COLO668 (cell line): ENCODE results near the gene ARIH2.

Experiments
- DNase-seq: peaks from one replicate; lab custom pipeline; 2025; ENCODE audit not compliant: unreplicated experiment; lab: John Stamatoyannopoulos, UW

ARIH2 gene

DNA sequence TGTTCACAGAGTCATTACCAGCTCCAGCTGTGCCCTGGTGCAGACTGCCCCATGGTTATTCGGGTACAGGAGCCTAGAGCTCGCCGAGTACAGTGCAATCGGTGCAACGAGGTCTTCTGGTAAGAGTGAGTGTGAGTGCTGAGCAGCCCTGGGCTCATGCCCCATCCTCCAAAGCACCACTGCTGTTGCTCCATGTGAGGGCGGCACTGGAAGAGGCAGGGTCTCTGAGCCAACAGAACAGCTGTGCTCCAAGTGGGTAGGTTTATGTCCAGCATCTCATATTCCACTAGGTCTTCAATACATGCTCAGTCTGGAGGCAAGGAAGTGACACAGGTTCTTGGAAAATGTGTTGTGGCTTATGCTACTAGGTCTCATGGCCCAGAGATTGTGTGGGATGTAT lies 51.9 kb downstream of the ARIH2 start:
- DNase-seq: no peak

DNA sequence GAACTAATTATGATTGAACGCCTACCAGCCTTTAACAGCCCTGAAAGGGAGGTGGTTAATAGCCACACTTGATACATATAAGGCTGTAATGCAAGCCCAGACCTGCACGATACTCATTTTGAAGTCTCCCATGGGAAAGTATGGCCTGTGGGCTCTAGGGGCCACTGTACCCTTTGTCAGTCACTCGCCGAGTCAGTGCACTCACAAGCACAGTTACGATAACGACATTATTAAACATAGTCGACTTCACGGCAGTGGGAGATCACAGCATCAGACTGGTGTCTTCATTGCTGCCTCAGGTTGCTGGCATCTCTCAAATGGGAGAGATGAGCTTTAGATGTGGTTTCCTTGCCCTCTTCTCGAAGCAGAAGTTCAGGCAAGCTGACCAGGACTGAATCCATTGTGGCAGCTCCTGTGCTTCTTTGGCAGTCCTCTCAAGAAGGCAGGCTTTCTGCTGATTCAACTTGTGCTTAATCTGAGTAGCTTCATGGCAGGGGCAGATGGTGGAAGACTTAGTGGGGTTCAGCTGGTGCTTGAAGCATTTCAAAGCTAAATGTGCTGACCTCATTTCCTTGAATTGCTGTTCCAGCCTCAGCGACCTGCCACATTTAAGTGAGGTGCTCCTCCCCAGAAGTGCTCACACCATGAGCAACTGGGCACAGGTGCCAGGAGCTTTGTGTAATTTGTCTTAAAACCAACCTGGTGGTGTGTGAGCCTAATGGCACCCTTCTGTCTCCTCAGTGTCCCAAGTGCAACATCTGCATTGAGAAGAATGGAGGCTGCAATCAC lies 55.6 kb downstream of the ARIH2 start:
- no peak for DNase-seq

DNA sequence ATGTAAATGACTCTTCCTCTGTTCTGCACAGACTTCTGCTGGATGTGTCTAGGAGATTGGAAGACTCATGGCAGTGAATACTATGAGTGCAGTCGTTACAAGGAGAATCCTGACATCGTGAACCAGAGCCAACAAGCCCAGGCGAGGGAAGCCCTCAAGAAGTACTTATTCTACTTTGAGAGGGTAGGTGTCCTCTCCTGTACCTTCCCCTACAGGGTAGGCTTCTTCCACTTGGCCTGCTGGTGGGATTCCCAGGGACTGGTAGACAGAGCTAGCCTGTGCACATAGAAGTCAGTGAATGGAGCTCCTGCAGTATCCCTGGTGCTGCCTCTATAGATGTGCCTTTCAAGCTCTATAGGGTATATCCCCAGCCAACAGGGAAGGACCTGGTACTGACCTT lies 60.8 kb downstream of the ARIH2 start:
- DNase-seq: no peak

DNA sequence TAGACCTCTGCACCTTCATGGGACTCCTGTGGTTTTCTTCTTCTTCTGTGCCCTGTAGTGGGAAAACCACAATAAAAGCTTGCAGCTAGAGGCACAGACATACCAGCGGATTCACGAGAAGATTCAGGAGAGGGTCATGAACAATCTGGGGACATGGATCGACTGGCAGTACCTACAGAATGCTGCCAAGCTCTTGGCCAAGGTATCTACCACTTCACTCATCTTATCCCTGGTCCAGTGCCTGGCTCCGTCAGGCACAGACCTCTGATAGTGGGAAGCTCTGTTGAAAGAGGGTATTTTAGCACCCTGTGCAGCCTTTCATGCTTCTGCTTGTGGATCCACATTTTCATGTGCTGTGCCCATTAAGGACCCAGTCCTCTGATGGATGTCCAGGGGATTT lies 61.7 kb downstream of the ARIH2 start:
- no peak for DNase-seq

DNA sequence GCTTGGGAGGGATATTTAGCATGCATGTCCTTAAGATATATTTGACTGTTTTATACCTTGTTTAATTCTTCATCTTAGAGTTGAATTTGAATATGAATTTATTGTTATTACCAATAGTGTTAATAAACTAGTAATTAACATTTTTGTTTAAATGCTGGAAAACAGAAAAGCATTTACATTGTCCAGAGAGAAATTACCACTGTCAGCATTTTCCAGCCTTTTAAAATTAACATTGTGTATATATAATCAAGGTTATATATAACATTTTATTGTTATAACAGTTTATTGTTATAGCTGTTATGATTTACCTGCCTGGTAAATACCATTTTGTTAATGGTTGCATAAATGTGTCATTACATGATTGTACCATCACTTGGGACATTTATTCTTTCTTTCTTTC lies 63.4 kb downstream of the ARIH2 start:
- DNase-seq: no peak

DNA sequence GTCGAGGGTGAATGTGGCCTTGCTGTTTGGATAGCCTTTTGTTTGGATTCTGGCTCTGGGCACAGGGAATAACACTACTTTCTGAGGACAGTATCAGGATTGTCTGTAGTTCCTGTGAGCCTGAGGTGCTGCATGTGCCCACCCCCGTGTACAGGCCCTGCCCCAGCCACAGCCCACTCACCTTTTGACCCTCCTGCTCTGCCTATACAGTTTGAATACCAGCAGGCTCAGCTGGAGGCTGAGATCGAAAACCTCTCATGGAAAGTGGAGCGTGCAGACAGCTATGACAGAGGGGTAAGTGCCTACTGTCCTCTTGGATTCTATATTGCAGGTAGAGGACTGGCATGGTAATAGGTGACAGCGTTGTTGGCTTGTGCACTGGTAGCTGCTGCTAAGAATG lies 64.0 kb downstream of the ARIH2 start:
- no peak for DNase-seq

DNA sequence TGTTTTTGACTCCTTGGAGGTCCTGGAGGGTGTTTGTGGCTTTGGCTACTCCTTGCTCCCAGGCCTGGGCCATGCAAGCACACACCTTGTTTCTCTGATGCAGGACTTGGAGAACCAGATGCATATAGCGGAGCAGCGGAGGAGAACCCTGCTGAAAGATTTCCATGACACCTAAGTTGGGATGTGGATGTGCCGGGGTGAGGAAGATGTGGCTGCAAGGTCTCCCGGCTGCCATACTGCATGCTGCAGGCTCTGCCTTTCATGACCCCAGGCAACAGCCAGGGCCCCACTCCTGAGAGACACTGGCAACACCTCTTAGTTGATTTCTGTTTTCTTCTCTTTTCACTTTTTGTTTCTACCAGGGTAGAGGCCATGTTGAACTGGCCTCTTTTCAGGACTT lies 64.5 kb downstream of the ARIH2 start:
- DNase-seq: no peak

DNA sequence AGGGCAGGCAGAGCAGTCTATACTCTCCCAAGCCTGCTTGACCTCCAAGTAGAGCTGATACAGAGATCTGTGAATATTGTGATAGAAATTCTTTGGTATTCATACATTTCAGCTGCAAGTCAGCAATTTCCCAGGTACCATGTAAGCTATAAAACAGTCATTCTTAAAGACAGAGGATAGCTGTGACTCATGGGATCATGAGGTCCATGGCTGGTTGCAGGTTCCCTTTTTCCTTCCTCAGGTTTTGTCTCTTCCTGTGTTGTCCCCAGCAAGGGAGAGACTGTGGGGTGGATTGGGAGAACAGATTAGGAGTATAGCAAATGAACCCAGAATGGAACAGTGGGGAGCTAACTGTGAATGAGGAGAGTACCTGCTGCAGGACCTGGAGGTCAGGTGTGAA lies 66.0 kb downstream of the ARIH2 start:
- no peak for DNase-seq

DNA sequence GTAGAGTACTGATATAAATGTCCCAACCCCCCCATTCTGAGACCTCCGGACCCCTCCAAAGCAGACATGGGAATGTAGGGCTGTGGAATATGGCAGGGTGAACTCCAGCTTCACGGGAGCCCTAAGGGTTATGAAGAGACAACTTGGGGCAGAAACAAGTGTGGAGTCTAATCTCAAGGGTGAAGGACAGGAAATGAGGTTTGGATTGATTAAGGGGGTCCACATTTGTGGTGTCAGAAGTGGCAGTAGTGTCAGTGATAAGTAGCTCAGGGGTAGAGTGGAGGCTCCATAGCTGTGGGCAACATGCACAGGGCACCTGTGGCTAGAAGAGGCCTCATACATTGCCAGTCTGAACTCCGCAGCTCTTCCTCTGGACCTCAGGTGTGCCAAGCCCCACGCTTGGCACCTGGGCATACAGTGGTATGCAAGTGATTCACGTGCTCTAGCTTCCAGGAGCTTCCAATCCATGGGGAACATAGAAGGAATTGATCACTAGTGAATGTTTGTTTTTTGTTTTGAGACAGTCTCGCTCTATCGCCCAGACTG lies 67.3 kb downstream of the ARIH2 start:
- no peak for DNase-seq

DNA sequence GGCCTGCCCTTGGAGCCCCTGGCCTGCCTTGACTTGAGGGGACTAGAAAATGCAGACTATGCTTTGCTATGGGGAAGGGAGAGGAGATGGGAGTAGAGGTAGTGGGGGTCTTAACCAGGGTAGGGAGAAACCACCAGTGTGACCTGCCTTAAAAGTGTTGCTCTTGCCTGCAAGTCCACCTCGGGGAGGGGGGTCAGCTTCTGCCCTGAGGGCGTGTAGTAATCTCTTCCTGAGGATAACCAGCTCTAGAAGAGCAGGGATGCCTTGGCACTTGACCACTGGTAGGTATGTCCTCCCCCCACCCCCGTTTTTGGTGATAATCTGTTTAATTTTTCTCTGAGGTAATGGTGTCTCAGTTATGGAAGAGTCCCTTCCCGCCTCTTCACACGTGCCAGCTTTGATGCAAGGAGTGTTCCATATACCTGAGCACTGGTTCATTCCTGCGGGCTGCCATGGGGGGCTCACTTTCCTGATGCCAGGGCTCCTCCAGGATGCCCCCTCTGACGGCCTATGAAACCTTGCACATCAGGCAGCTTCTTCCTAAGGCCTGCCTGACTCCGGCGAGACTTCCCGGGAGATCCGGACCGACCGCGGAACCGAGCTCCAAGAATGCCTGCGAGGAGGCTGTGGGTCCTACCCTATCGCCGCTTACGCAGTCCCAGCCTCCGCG lies 70.6 kb downstream of the ARIH2 start:
- DNase-seq: peak; percentile 40

DNA sequence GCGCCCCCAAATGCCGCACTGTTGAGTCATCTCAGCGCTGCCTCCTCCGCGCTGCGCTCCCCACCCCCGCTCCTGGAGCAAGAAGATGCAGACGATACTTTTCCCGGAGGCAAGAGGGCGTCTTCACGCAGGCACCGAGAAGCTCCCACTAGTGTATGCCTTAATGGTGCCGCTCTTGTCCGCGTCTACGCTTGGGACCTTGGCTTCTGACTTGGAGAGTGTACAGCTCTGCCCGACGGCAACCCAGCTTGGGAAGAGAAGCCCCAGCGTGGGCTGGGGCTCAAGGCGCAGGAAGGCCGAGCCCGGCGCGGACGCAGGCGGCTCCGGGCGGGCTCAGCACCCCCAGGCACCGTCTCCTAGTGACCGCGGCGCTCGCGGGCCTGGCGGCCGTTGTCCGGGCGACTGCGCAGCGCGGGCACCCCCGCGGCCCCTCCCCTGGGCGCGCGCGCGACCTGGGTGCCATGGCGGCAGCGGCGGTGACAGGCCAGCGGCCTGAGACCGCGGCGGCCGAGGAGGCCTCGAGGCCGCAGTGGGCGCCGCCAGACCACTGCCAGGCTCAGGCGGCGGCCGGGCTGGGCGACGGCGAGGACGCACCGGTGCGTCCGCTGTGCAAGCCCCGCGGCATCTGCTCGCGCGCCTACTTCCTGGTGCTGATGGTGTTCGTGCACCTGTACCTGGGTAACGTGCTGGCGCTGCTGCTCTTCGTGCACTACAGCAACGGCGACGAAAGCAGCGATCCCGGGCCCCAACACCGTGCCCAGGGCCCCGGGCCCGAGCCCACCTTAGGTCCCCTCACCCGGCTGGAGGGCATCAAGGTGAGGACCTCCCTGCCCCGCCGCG lies 71.4 kb downstream of the ARIH2 start, which contains the start of gene P4HTM:
Gene P4HTM (plus strand): TSS at position 446 of the 840 bp plus-strand sequence. CDS start 16 bp downstream, at position 462.
- DNase-seq: peak; percentile 81

DNA sequence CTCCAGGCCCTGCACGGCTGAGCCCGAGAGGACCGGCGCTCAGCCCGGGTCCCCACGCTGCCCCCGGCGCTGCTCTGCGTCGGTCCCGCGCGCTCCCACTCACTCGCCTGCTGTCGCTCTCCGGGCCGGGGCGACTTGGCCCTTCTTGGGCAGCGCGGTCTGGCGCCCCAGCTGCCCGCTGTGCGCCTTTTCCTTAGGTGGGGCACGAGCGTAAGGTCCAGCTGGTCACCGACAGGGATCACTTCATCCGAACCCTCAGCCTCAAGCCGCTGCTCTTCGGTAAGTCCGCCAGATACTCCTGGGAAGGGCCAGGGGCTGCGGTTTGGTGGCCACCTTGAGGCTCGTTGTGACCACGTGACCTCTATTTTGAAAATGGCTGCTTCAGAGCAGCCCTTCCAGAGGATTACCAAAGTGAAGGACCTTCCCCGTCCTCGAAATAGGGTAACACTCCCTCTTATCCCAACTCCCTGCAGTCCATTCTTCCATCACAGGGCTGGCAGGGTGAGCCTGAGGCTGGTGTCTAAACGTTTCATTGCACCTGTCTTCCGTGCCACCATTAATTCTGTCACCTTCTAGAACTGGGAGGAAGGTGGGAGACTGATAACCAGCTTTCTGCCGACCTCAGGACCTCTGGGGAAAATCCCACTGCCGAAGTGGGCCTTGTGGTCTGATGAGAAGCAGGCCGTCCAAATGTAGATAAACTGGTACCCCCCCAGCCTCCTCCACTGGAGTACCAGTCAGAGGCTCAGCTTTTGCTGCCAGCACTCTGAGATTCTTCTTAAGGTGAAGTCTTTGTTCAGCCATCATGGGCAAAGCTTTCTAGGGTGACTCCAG lies 72.2 kb downstream of the ARIH2 start:
- peak; percentile 58 for DNase-seq

DNA sequence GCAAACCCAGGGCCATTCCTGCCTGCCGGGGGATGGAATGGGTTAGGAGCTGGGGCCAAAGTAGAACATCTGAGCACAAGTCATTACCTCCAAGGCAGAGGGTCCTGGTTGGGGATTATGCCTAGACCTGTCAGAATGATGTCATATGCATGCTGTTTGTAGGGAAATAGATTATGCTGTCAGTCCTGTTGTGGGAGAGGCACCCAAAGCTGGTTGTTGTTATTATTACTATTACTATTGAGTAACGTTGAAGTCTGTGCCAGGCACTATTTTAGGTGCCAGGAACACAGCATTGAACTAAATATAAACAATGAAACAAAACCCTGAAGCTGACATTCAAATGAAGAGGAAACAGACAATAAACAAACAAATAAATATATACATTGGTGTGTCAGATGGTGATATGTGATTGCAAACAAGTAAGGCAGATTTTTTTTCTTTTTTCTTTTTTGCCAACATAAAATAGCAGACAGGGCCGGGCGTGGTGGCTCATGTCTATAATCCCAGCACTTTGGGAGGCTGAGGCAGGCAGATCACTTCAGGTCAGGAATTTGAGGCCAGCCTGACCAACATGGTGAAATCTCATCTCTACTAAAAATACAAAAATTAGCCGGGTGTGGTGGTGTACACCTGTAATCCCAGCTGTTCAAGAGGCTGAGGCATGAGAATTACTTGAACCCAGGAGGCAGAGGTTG lies 73.4 kb downstream of the ARIH2 start:
- no peak for DNase-seq

DNA sequence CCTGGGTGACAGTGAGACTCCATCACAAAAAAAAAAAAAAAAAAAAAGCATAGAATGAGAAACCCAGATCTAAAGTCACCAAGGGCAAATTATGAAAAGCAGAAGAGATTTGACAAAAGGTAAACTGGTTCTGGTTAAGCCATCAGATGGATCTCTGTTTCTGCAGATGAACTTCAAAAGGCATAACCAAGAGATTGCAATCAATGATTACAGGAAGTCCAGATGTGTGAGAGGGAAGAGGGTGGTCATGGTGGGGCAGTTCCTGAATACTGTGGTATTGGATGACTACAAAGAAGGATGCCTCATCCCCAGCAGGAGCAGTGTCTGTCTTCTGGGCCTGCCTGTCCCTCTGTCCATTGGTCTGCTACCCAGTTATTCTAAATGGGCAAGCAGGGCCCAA lies 75.2 kb downstream of the ARIH2 start:
- no peak for DNase-seq

DNA sequence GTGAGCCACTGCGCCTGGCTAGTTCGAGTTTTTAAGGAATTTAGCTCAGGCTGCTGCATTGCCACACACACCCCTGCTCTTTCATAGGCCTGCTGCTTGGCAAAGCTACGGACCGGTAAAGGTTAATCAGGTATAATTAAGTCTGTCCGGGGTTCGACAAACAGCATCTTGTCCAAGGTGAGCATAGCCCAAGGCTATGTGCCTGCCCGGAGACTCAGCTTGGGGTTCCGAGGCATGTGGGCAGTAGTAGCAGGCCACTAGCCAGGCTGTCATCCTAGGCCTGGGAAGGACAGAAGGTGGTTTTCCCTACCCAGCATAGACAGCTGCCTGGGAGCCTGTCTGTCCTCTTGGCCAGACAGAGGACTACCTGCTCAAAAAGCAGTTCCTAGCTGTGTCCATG lies 78.0 kb downstream of the ARIH2 start:
- no peak for DNase-seq

DNA sequence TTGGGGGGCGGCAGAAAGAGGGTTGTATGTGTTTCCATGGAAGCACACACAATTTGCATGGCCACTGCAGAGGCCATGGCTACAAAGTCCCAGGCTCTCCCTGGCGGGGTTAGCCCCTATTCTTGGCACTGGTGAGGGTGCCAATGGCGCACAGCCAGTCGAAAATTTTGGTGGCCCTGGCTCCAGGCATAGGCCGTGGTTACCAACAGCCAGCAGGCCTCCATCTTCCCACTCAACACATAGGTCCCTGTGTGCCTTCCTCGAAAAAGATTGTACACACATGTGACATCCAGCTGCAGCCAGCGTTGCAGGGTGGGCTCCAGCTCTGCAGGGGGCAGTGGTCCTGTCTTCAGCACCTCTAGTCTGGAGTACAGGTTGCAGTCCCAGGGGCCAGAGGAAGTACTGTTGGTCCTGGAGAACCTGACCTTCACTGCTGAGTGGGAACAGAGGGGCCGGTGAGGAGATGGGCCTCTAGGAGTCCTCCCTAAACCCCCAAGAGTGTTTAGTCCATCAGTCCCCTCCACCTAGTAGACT lies 78.5 kb downstream of the ARIH2 start:
- no peak for DNase-seq

DNA sequence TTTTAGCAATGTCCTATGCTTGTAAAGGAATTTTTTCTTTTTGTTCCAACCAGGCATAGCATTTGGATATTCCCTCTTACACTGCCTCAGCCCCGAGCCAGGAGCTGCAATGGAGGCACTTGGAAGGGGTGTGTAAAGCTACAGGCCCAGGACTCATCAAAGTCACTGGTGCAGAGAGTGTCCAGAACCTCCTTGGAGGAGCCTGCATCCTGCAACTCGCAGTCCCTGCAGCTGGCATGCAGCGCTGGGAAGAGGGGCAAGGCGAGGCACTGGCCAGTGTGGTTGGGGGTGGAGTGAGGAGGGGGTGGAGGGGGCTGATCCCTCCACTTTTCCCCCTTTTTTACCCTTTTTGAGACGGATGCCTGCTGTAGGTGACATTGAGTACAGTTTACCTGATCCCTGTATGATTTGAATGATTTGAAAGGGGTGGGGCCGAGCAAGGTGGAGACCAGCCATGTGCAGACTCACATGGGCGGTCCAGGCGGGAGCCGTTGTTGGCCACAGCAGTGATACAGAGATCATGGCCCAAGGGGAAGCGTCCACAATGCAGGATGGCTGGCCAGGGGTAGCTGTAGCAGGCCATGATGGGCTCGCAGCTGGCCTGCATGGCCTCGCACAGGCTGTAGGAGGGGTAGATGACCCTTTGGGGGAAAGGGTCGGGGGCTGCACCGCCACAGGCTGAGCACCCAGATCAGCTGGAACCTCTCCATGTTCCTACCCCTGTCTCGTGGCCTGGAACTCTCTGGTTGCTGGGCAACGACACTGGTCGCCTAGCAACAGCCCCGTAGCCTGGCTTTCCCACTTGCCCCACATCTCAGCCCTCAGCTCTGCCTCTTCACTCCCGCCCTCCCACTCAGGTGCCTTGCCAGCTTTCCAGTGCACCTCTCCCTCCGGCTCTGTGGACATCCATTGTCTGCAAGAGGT lies 79.3 kb downstream of the ARIH2 start:
- DNase-seq: peak; percentile 75

DNA sequence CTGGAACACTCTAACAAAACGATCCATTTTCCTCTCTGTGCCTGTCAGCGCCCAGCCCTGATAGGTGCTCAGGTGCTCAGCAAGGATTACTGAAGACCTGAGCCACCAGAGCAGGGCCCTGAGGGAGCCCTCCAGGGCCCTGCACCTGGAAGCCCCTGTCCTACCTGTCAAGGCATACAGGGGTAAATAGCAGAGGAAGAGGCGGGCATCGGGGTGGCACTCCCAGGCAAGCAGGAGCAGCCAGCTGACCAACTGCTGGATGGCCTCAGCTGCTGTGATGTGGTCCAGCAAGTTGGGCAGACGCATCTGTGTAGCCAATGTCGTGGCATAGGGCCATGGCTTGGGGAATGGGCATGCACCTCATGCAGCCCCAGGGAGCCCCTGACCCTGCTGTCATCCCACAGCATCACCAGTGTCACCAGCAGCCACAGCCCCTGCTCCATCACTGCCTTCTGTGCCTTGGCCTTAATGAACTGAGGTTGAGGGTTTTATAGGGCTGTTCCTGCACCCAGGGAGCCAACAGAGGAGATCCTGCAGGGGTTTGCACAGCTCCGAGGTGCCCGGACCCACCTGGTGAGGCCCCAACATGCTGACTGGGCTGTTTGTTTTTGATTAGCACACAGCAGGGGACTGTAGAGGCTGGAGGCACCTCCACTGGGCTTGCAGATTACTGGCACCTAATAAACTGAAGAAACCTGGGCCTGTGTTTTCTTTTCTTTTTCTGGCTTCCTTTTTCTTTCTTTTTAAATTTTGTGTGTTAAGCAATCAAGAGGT lies 80.6 kb downstream of the ARIH2 start:
- DNase-seq: peak; percentile 46
